Motor neuron (in vitro differentiated cells): ENCODE results near the gene NCBP3. TPM values are rescaled to one million over a fixed set of nuclear protein-coding genes. Genes with fewer than 3 reads are reported as not detected.
A peak's percentile ranks its signal among the peaks of the same experiment; 100 is the strongest.

ENCODE experiments used
- ATAC-seq, 8 experiments: fragments of 200-7000 bp; cut with Tn5 transposase; replicated peaks in 6 of 8; 2 replicates each; pipeline ENCODE4 v1.8.0; 2021; ENCODE audit warnings: mild to moderate bottlenecking in 8 of 8, moderate library complexity in 8 of 8
- H3K27ac ChIP-seq, 2 donors: fragments of 250-450 bp; sonication (Bioruptor Pico); 2 replicates each; pipeline ENCODE4 v1.9.0; 2021; ENCODE audit warnings: antibody characterized with exemption in 2 of 2, mild to moderate bottlenecking in 2 of 2, moderate library complexity in 1 of 2
- H3K4me1 ChIP-seq, 2 donors: fragments of 250-450 bp; sonication (Bioruptor Pico); replicated peaks in 1 of 2; 2 replicates each; pipeline ENCODE4 v1.6.1; 2021; ENCODE audit warnings: antibody characterized with exemption in 2 of 2, mild to moderate bottlenecking in 2 of 2, moderate library complexity in 1 of 2
- H3K4me3 ChIP-seq, 5 donors: fragments of 250-450 bp; sonication (Bioruptor Pico); 2 replicates each; pipeline ENCODE4 v1.9.0; 2021; ENCODE audit warnings: antibody characterized with exemption in 5 of 5, mild to moderate bottlenecking in 5 of 5, moderate library complexity in 4 of 5
- WGBS, 10 experiments: fragments of 450-650 bp; shearing (Covaris generic); methylation state at CpG; one replicate each; pipeline ENCODE4 v1.0.0; 2022; 5-methylcytosine and 5-hydroxymethylcytosine counted together
- in situ Hi-C, 9 experiments: fragments of 400-800 bp; cut with MboI; loops; one replicate each; pipeline ENCODE4 v1.15.0; 2021; ENCODE audit warnings: low sequenced_read_pairs in 9 of 9, low pct_unique_long_range_greater_than_20kb in 2 of 9; ENCODE audit not compliant: unreplicated experiment in 9 of 9
- total RNA-seq, 8 experiments: library from RNA; unstranded; fragments of 300-600 nt; gene quantifications; 2 replicates each; pipeline versions ENCODE4 v1.2.3 to v1.2.4, GENCODE V29; 2022

Gene NCBP3
- total RNA-seq, 8 experiments from 2014 or later, result 17.7 to 57.9 (median 33.7) TPM

DNA sequence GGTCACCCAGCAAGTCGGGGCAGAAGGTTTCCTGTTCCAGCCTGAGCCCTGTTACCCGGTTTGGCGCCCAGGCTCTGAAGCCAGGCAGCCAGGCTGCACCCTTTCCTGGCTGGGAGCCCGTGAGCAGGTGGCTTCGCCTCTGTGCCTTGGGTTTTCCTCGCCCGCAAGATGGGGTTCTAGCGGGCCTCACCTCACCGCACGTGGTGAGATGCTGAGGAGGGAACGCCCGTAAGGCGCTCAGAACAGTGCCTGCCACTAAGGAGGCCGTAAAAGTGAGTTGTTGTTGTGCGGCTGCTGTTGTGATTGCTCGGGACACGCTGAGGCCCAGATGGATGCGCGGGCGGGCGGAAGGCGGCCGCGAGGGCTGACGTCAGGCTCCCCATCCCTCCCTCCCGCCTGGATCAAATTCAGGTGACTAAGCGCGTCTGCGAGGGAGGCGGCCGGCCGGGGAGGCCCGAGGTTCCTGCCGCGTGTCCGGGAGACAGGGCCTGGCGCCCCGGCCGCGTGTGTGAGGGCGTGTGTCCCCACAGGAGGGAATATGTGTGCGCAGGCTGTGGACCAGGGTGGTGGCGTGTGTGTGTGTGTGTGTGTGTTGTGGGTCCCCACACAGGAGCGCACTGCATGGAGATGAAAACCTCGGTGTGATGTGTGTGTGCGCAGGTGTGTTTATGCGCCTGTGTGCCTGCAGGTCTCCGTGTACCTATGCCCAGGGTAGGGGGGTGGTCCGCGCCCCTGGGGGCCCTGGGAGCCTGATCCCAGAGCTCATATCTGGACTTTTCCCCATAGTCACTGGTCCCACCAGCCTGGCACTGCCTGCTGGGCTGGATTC, 42.5 kb upstream of the NCBP3 start:
- ATAC-seq, result peak; percentile 6 to 51 (median 36)
- 37 to 58% (median 53%) methylated on average over 5 to 6 of the region's 50 CpGs; no CpG with 5 or more reads in 6 of the 10 experiments for WGBS, 10 experiments
- H3K4me3 ChIP-seq, result peak overlapping the region in 1 of 5 donors; percentile 6
- H3K27ac ChIP-seq, result peak overlapping the region; percentile 77 to 80
- H3K4me1 ChIP-seq, result peaks cover 29 to 35% of the 10 kb centered on the region in 2 donors
- in situ Hi-C loops, result no loop called here

DNA sequence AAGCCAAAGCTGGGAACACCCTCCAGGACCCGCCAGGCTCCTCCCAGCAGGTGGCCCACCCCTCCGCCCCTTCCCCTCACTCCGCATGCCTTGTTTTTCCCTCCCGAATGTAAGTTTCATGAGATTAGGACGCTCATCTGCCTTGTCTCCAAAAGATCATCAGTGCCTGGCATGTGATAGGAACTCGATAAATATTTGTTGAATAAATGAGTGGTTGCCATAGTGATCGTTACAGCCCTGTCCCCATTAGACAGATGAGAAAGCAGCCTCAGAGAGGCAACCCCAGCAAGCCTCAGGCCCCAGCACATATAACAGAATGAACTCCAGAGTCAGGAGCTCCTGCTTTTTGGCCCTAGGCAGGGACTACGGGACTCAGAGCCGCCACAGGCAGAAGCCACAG, 41.8 kb upstream of the NCBP3 start:
- Histone ChIP-seq H3K4me3 (no peak overlapping the region), H3K27ac (peak overlapping the region; percentile 77 to 80), H3K4me1 (peaks cover 27 to 34% of the 10 kb centered on the region in 2 donors)
- in situ Hi-C loops, result no loop called here
- ATAC-seq, result no peak
- 33 to 100% (median 48%) methylated on average over 1 to 4 of the region's 9 CpGs; no CpG with 5 or more reads in 5 of the 10 experiments for WGBS, 10 experiments

- Histone ChIP-seq H3K4me1 (peaks cover 28 to 35% of the 10 kb centered on the region in 2 donors), H3K27ac (no peak overlapping the region), H3K4me3 (no peak overlapping the region)
- ATAC-seq, result no peak
- in situ Hi-C loops, result no loop called here
- WGBS, 10 experiments, result 75 to 83% methylated on average over 1 of the region's 2 CpGs; no CpG with 5 or more reads in 8 of the 10 experiments
Measured at GRCh38 chr17:3887394-3887793, 41.3 kb upstream of the NCBP3 start.

- no peak for ATAC-seq
- H3K27ac ChIP-seq, result no peak overlapping the region
Measured at GRCh38 chr17:3886776-3887175, 40.7 kb upstream of the NCBP3 start.

DNA sequence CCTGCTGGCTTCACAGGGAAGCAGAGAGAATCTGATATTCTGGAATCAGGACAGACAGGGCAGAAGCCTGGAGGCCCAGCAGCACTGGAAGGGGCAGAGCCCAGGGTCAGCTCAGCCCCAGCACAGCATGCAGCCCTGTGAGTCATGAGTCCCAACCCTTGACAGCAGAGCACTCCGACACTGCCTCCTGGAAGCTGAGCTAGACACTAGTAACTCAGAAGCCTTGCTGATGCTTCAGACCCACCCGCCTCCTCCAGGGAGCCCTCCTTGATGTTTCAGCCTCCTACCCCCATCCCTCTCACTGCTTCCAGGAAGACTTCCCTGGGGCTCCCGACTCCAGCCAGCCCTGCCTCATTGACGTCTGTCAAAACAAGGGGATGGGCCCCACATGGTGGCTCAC, 39.9 kb upstream of the NCBP3 start:
- in situ Hi-C loops, result no loop called here
- ATAC-seq, result peak in 2 of 8 experiments; percentile 37 to 52
- WGBS, 10 experiments, result 67 to 81% methylated on average over 2 to 4 of the region's 4 CpGs; no CpG with 5 or more reads in 8 of the 10 experiments
- H3K4me1 ChIP-seq, result peaks cover 23 to 29% of the 10 kb centered on the region in 2 donors
- H3K4me3 ChIP-seq, result no peak overlapping the region
- no peak overlapping the region for H3K27ac ChIP-seq

More at GRCh38 chr17:3886776-3887175, 40.7 kb upstream of the NCBP3 start:
- Histone ChIP-seq H3K4me1 (peaks cover 31 to 37% of the 10 kb centered on the region in 2 donors), H3K4me3 (no peak overlapping the region)
- in situ Hi-C loops, result no loop called here
- 80 to 100% (median 94%) methylated on average over 2 to 7 of the region's 10 CpGs; no CpG with 5 or more reads in 6 of the 10 experiments for WGBS, 10 experiments

DNA sequence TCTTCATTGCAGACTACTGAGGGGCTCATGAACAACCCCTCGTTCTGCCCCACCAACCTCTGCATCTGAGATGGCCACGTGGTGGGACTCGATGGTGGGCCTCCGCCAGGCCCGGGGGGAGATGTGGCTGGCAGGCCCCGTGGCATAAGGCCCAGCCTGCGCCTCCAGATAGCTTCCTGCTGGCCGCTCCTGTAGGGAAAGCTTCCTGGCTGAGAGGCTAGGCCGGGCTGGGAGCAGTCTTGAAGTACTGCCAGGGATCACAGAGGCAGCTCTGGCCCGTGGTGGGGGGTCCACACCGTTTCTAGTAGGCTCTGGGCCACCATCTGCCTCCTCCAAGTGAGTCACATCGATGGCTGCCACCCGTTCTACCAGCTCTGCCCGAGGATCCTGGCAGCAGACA, 39.2 kb upstream of the NCBP3 start:
- Histone ChIP-seq H3K27ac (no peak overlapping the region), H3K4me3 (no peak overlapping the region), H3K4me1 (peaks cover 18 to 22% of the 10 kb centered on the region in 2 donors)
- no peak for ATAC-seq
- in situ Hi-C loops, result no loop called here
- WGBS, 10 experiments, result 85 to 96% methylated on average over 5 of the region's 14 CpGs; no CpG with 5 or more reads in 8 of the 10 experiments

- 50 to 100% (median 80%) methylated on average over 1 to 5 of the region's 12 CpGs; no CpG with 5 or more reads in 3 of the 10 experiments for WGBS, 10 experiments
- Histone ChIP-seq H3K4me1 (peaks cover 24 to 27% of the 10 kb centered on the region in 2 donors), H3K4me3 (no peak overlapping the region), H3K27ac (no peak overlapping the region)
- in situ Hi-C loops, result no loop called here
- ATAC-seq, result no peak
Measured at GRCh38 chr17:3884188-3884587, 38.1 kb upstream of the NCBP3 start.

DNA sequence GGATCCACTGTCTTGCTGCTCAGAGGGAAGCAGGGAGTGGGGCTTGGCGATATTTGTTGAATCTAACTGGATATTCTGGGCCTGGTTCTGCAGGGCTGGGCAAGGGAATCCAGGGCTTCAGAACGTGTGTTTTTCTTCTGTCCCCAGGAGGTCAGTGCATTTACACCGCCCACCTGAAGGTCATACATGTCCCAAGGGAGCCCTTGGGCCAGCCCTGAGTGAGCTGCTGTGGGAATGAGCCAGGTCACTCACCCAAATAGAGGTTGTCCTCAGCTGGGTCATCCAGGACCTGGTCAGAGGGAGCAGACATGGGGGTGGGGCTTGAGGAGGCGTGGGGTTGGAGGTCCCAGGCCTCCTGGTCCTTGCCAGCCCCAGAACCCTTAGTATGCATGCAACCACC, 36.2 kb upstream of the NCBP3 start:
- in situ Hi-C loops, result no loop called here
- peaks cover 13 to 15% of the 10 kb centered on the region in 2 donors for H3K4me1 ChIP-seq
- ATAC-seq, result no peak
- H3K4me3 ChIP-seq, result no peak overlapping the region
- no peak overlapping the region for H3K27ac ChIP-seq
- WGBS, 10 experiments, result 94 to 100% (median 100%) methylated on average over 1 to 2 of the region's 4 CpGs; no CpG with 5 or more reads in 7 of the 10 experiments

GRCh38 chr17:3880983-3881382, 34.9 kb upstream of the NCBP3 start:
- no peak overlapping the region for H3K4me3 ChIP-seq
- H3K27ac ChIP-seq, result no peak overlapping the region
- in situ Hi-C loops, result no loop called here
- no peak for ATAC-seq
- 70 to 100% (median 91%) methylated on average over 1 to 7 of the region's 7 CpGs; no CpG with 5 or more reads in 3 of the 10 experiments for WGBS, 10 experiments
- peaks cover 13 to 15% of the 10 kb centered on the region in 2 donors for H3K4me1 ChIP-seq

DNA sequence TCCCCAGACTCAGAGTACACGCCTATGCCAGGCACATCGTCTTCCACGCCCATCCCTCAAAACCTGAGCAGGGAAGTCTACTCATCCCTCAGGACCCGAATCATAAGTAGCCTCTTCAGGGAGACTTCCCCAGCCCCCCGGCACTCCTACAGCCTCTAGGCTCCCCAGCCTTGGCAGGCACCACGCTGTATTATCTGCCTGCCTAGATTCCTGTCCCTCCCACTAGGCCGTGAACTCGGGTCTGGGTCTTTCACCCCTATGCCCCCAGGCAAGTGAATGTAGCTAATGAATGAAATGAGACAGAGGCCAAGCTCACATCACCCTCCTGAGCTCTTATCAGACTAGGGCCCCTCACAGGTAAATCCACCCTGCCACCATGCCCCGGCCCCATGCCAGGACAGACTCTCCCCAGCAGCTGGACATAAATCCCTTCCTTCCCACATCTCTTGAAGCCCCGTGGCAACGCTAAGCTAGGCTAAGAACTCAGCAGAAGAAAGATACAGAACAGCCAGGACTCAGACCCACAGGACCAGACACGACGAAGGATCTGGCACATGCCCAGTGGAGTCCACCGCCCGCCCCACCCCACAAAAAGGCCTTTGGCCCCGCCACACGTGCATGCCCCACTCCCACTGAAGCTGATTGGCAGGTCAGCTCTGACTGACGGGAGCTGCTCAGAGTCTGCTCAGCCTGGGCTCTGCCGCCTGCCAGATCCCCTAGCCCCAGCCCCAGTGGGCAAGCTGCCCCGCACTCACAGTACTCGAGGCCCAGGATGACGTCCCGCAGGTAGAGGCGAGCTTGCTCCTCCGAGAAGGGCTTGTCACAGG, 33.8 kb upstream of the NCBP3 start:
- in situ Hi-C loops, result no loop called here
- peak in 1 of 8 experiments; percentile 3 for ATAC-seq
- Histone ChIP-seq H3K27ac (peak overlapping the region; percentile 69 to 79), H3K4me1 (peaks cover 13 to 15% of the 10 kb centered on the region in 2 donors), H3K4me3 (no peak overlapping the region)
- WGBS, 10 experiments, result 10 to 88% (median 75%) methylated on average over 2 to 8 of the region's 25 CpGs; no CpG with 5 or more reads in 4 of the 10 experiments

GRCh38 chr17:3879186-3879585, 33.1 kb upstream of the NCBP3 start:
- in situ Hi-C loops, result no loop called here
- Histone ChIP-seq H3K4me1 (peaks cover 13 to 15% of the 10 kb centered on the region in 2 donors), H3K27ac (peak overlapping the region; percentile 69 to 79), H3K4me3 (no peak overlapping the region)
- WGBS, 10 experiments, result 33 to 57% (median 51%) methylated on average over 1 to 3 of the region's 5 CpGs; no CpG with 5 or more reads in 6 of the 10 experiments
- ATAC-seq, result peak; percentile 91 to 97 (median 96)

DNA sequence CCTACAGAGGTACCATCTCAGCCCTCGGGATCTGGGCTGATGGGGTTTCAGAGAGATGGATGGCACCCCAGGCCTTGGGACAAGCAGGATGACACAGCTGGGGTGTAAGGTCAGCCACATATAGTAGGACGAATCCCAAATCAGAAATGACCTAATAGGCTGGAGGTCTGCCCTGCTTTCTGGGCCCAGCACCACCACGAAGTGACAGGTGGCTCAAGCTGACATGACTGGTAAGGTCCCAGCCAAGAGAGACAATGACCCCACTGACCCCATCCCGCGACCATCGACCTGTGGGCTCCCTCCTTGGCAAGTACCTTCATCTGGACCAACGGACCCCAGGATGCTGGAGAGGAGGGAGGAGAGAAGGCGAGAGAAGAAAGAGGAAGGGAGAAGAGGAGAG, 31.2 kb upstream of the NCBP3 start:
- in situ Hi-C loops, result no loop called here
- Histone ChIP-seq H3K4me3 (no peak overlapping the region), H3K27ac (no peak overlapping the region), H3K4me1 (peaks cover 10 to 12% of the 10 kb centered on the region in 2 donors)
- WGBS, 10 experiments, result 70 to 96% (median 80%) methylated on average over 1 to 7 of the region's 8 CpGs; no CpG with 5 or more reads in 3 of the 10 experiments
- no peak for ATAC-seq

DNA sequence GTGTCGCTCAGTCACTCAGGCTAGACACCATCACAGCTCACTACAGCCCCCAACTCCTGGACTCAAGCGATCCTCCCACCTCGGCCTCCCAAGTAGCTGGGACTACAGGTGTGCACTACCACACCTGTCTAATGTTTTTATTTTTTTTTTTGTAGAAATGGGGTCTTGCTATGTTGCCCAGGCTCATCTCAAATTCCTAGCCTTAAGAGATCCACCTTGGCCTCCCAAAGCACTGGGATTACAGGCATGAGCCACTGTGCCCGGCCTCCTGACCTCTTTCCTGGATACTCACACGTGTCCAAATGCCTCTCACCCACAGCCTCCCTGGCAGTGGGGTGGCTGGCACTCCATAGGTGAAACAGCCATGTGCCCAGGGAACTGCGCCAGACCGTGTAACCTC, 29.3 kb upstream of the NCBP3 start:
- ATAC-seq, result no peak
- H3K4me3 ChIP-seq, result no peak overlapping the region
- no peak overlapping the region for H3K27ac ChIP-seq
- WGBS, 10 experiments, result 81 to 100% (median 90%) methylated on average over 1 to 5 of the region's 7 CpGs; no CpG with 5 or more reads in 5 of the 10 experiments
- peaks cover 9 to 11% of the 10 kb centered on the region in 2 donors for H3K4me1 ChIP-seq
- in situ Hi-C loops, result no loop called here
